HEK293 (cell line): ENCODE results near the gene ITGA11.

Experiments used
- CTCF ChIA-PET: fragments of 350-600 bp; formaldehyde crosslinking; extraction: SDS; loops from one replicate; lab custom pipeline; 2021; ENCODE audit warnings: antibody characterized with exemption; lab: Yijun Ruan, JAX
- POLR2A ChIA-PET: fragments of 300-600 bp; formaldehyde crosslinking; extraction: SDS; loops from one replicate; lab custom pipeline; 2020; ENCODE audit warnings: antibody characterized with exemption, inconsistent platforms; lab: Yijun Ruan, JAX
- H3K27ac ChIP-seq: fragments of 200-500 bp; sonication (Bioruptor generic); 2 replicates; pipeline ENCODE4 v1.5.1; 2014; ENCODE audit warnings: low read depth, low read length, control low read depth, inconsistent platforms; ENCODE audit errors: extremely low read depth
- H3K36me3 ChIP-seq, 2 experiments: fragments of 200-500 bp in 1 of 2; sonication (Bioruptor generic) in 1 of 2; 1 replicate in 1 of 2; 2 replicates in 1 of 2; pipeline ENCODE4 v1.5.1; 2014 to 2017; ENCODE audit warnings: inconsistent platforms in 2 of 2, low read length in 2 of 2; ENCODE audit not compliant: control insufficient read depth in 2 of 2, insufficient read depth in 1 of 2
- H3K4me1 ChIP-seq: fragments of 200-500 bp; sonication (Bioruptor generic); 2 replicates; pipeline ENCODE4 v1.5.1; 2014; ENCODE audit warnings: mild to moderate bottlenecking, low read length, inconsistent platforms; ENCODE audit not compliant: control insufficient read depth, insufficient read depth
- H3K4me3 ChIP-seq: 2 replicates; pipeline ENCODE4 v1.5.1; 2011; ENCODE audit warnings: low read depth, mild to moderate bottlenecking, control low read depth, low read length, moderate library complexity
- H3K9me3 ChIP-seq: fragments of 200-500 bp; sonication (Bioruptor generic); 2 replicates; pipeline ENCODE4 v1.5.1; 2014; ENCODE audit warnings: low read depth, low read length, inconsistent platforms; ENCODE audit not compliant: control insufficient read depth, insufficient read depth
- CTCF ChIP-seq: fragments of 450-650 bp; formaldehyde crosslinking; IDR thresholded peaks from 2 replicates; pipeline ENCODE4 v1.5.1; 2016; ENCODE audit warnings: missing biosample characterization, missing genetic modification characterization
- SALL2 ChIP-seq: fragments of 450-650 bp; formaldehyde crosslinking; IDR thresholded peaks from 2 replicates; pipeline ENCODE4 v1.5.0; 2017; ENCODE audit warnings: missing biosample characterization, mild to moderate bottlenecking, missing genetic modification characterization, borderline replicate concordance
- SP2 ChIP-seq: fragments of 450-650 bp; formaldehyde crosslinking; IDR thresholded peaks from 2 replicates; pipeline ENCODE4 v1.5.1; 2016; ENCODE audit warnings: missing biosample characterization, missing genetic modification characterization
- TRIM28 ChIP-seq: IDR thresholded peaks from 2 replicates; pipeline ENCODE4 v1.6.1; 2011; ENCODE audit warnings: low read length, control low read depth, borderline replicate concordance
- YY1 ChIP-seq: fragments of 450-650 bp; formaldehyde crosslinking; IDR thresholded peaks from 2 replicates; pipeline ENCODE4 v1.5.1; 2018; ENCODE audit warnings: missing biosample characterization, missing genetic modification characterization
- ZBTB1 ChIP-seq: fragments of 450-650 bp; formaldehyde crosslinking; IDR thresholded peaks from 2 replicates; pipeline ENCODE4 v1.5.1; 2016; ENCODE audit warnings: missing biosample characterization, missing genetic modification characterization
- ZBTB11 ChIP-seq: fragments of 450-650 bp; formaldehyde crosslinking; conservative IDR thresholded peaks from 2 replicates; pipeline ENCODE4 v1.5.1; 2016; ENCODE audit warnings: low read depth, missing biosample characterization, missing genetic modification characterization
- ZFP3 ChIP-seq: fragments of 450-650 bp; formaldehyde crosslinking; IDR thresholded peaks from 2 replicates; pipeline ENCODE4 v1.5.1; 2016; ENCODE audit warnings: low read depth, missing biosample characterization, missing genetic modification characterization
- ZFP69B ChIP-seq: fragments of 450-650 bp; formaldehyde crosslinking; IDR thresholded peaks from 2 replicates; pipeline ENCODE4 v1.5.1; 2016; ENCODE audit warnings: missing biosample characterization, missing genetic modification characterization
- ZIC2 ChIP-seq: fragments of 450-650 bp; formaldehyde crosslinking; IDR thresholded peaks from 2 replicates; pipeline ENCODE4 v1.5.1; 2016; ENCODE audit warnings: missing biosample characterization, missing genetic modification characterization
- ZNF155 ChIP-seq: fragments of 450-650 bp; formaldehyde crosslinking; IDR thresholded peaks from 2 replicates; pipeline ENCODE4 v1.5.1; 2016; ENCODE audit warnings: missing biosample characterization, missing genetic modification characterization
- ZNF157 ChIP-seq: fragments of 450-650 bp; formaldehyde crosslinking; IDR thresholded peaks from 2 replicates; pipeline ENCODE4 v1.5.1; 2016; ENCODE audit warnings: missing biosample characterization, missing genetic modification characterization
- ZNF16 ChIP-seq: fragments of 450-650 bp; formaldehyde crosslinking; IDR thresholded peaks from 2 replicates; pipeline ENCODE4 v1.5.1; 2016; ENCODE audit warnings: low read depth, missing biosample characterization, missing genetic modification characterization
- ZNF214 ChIP-seq: fragments of 450-650 bp; formaldehyde crosslinking; IDR thresholded peaks from 2 replicates; pipeline ENCODE4 v1.5.1; 2017; ENCODE audit warnings: missing biosample characterization, mild to moderate bottlenecking, missing genetic modification characterization, borderline replicate concordance
- ZNF280D ChIP-seq: fragments of 450-650 bp; formaldehyde crosslinking; IDR thresholded peaks from 2 replicates; pipeline ENCODE4 v1.5.1; 2016; ENCODE audit warnings: missing biosample characterization, missing genetic modification characterization
- ZNF48 ChIP-seq: fragments of 450-650 bp; formaldehyde crosslinking; IDR thresholded peaks from 2 replicates; pipeline ENCODE4 v1.5.1; 2016; ENCODE audit warnings: missing biosample characterization, missing genetic modification characterization
- ZNF514 ChIP-seq: fragments of 450-650 bp; formaldehyde crosslinking; IDR thresholded peaks from 2 replicates; pipeline ENCODE4 v1.5.1; 2016; ENCODE audit warnings: missing biosample characterization, missing genetic modification characterization
- ZNF626 ChIP-seq: fragments of 450-650 bp; sonication (Bioruptor Pico); formaldehyde crosslinking; IDR thresholded peaks from 2 replicates; pipeline ENCODE4 v1.5.1; 2018; ENCODE audit warnings: missing biosample characterization, missing genetic modification characterization, inconsistent platforms
- ZNF629 ChIP-seq: fragments of 450-650 bp; formaldehyde crosslinking; IDR thresholded peaks from 2 replicates; pipeline ENCODE4 v1.5.1; 2017; ENCODE audit warnings: missing biosample characterization, missing genetic modification characterization
- ZNF777 ChIP-seq: fragments of 450-650 bp; formaldehyde crosslinking; IDR thresholded peaks from 2 replicates; pipeline ENCODE4 v1.5.1; 2017; ENCODE audit warnings: missing biosample characterization, missing genetic modification characterization, borderline replicate concordance
- ZSCAN5A ChIP-seq: fragments of 450-650 bp; formaldehyde crosslinking; IDR thresholded peaks from 2 replicates; pipeline ENCODE4 v1.5.1; 2016; ENCODE audit warnings: missing biosample characterization, missing genetic modification characterization
- TF ChIP-seq, protein P1 (sequence below): fragments of 450-650 bp; formaldehyde crosslinking; IDR thresholded peaks from 2 replicates; pipeline ENCODE4 v1.5.1; 2016; ENCODE audit warnings: missing biosample characterization, missing genetic modification characterization

The ITGA11 gene

DNA sequence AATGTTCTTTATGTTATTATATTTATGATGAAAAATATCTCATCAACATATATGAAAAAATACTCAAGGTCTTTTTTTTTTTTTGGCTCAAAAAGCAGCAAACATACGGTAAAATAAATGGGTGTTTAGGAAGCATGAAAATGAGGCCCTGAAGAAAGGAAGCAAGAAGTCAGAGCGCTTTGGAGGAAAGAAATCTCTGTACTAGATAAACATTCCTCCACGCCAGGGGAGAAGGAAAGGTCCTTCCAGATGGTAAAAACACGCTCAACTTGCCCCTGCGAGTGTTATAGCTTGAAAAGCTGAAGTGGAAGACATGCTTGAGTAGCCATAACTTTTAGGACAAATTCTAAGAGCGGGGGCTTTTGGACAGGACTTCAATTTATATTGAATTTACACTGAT is 101.5 kb downstream of the ITGA11 start (continued):
- TF ChIP-seq ZNF280D (tag by site-specific recombination) (no peak), ZSCAN5A (no peak), ZIC2 (no peak)
- TF ChIP-seq, all 188 proteins: peak for 0

DNA sequence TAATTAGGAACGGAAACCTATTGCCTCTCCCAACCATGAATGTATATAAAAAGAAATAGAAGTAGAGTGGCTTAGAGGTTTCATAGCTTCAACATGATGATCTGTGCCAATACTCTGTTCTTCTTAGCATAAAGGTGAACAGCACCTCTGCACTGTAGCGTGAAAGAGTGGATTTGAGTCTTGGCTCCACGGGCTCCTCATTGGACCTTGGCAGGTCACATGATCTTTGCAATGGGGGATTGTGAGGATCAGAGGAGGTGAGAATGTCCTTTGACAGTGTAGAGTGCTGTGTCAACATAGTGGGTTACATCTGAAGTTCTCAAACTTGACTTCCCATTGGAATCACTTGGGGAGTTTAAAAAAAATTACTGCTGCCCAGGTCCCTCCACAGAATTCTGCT is 103.0 kb downstream of the ITGA11 start:
- ChIA-PET CTCF (interaction anchor here (1.0 kb wide), 2 partner anchors 22 to 54 kb away, joined by 3 read pairs; no protein-coding TSS in a partner anchor), POLR2A (no interaction called here)
- H3K9me3 ChIP-seq: no peaks in the 10 kb centered on the region
- TF ChIP-seq ZNF514 (tag by site-specific recombination) (no peak), ZNF157 (tag by site-specific recombination) (no peak), ZNF629 (tag by site-specific recombination) (no peak), ZNF214 (no peak), ZNF777 (tag by site-specific recombination) (no peak), ZNF155 (tag by site-specific recombination) (no peak)
- H3K4me3 ChIP-seq: no peak overlapping the region
- H3K4me1 ChIP-seq: no peaks in the 10 kb centered on the region
- no peak overlapping the region for H3K27ac ChIP-seq
- H3K36me3 ChIP-seq: no peaks in the 10 kb centered on the region

- CTCF ChIA-PET: interaction anchor here (1.0 kb wide), 2 partner anchors 22 to 54 kb away, joined by 3 read pairs; no protein-coding TSS in a partner anchor
- Histone ChIP-seq H3K4me3 (no peak overlapping the region), H3K27ac (no peak overlapping the region), H3K4me1 (no peaks in the 10 kb centered on the region), H3K9me3 (no peaks in the 10 kb centered on the region), H3K36me3 (no peaks in the 10 kb centered on the region)
- POLR2A ChIA-PET: no interaction called here
- no peak for TF ChIP-seq ZNF48
- no peak for TF ChIP-seq TRIM28
- TF ChIP-seq SALL2: no peak
- TF ChIP-seq ZNF157 (tag by site-specific recombination): no peak
- no peak for TF ChIP-seq ZNF16 (tag by site-specific recombination)
- no peak for TF ChIP-seq ZBTB11 (tag by site-specific recombination)
- TF ChIP-seq ZFP69B (tag by site-specific recombination): no peak
- no peak for TF ChIP-seq CTCF
- no peak for TF ChIP-seq ZFP3 (tag by site-specific recombination)
- TF ChIP-seq YY1 (tag by site-specific recombination): no peak
- no peak for TF ChIP-seq ZBTB1 (tag by site-specific recombination)
- TF ChIP-seq ZNF626 (tag by site-specific recombination): no peak
- TF ChIP-seq, protein P1, sequence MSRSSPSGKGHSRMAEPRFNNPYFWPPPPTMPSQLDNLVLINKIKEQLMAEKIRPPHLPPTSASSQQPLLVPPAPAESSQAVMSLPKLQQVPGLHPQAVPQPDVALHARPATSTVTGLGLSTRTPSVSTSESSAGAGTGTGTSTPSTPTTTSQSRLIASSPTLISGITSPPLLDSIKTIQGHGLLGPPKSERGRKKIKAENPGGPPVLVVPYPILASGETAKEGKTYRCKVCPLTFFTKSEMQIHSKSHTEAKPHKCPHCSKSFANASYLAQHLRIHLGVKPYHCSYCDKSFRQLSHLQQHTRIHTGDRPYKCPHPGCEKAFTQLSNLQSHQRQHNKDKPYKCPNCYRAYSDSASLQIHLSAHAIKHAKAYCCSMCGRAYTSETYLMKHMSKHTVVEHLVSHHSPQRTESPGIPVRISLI: no peak
- no peak for TF ChIP-seq SP2 (tag by site-specific recombination)
These were observed 103.5 kb downstream of the ITGA11 start for GRCh38 chr15:68328443-68328842.
